Panc1 (cell line): ENCODE measurements around the gene SHE. TPM values are rescaled to one million over a fixed set of nuclear protein-coding genes. Genes with fewer than 3 reads are reported as not detected.

ENCODE experiments used
- ATAC-seq: fragments of 200-7000 bp; cut with Tn5 transposase; 2 replicates; pipeline ENCODE4 v1.9.1; 2020; ENCODE audit warnings: mild to moderate bottlenecking, moderate library complexity
- BruUV-seq: library from RNA; stranded (reverse); fragments of 400-500 nt; replicated peaks from 2 replicates; lab custom pipeline; 2021; lab: Mats Ljungman, UMichigan
- CTCF ChIA-PET: fragments of 300-600 bp; sonication (Branson Sonifier 250); formaldehyde crosslinking; loops from one replicate; lab custom pipeline; 2022; ENCODE audit warnings: antibody characterized with exemption; lab: Charles Lee
- POLR2A ChIA-PET: fragments of 300-600 bp; sonication (Branson Sonifier 250); formaldehyde crosslinking; loops from one replicate; lab custom pipeline; 2022; ENCODE audit warnings: antibody characterized with exemption; lab: Charles Lee
- DNase-seq: peaks from one replicate; pipeline ENCODE4 v3.0.0-alpha.2; 2010; ENCODE audit warnings: low read depth, low spot score
- H3K27ac ChIP-seq: 2 replicates; pipeline ENCODE4 v1.5.1; 2011; ENCODE audit warnings: mild to moderate bottlenecking, low read length, inconsistent platforms
- H3K27me3 ChIP-seq: fragments of 200-500 bp; sonication (Bioruptor generic); 2 replicates; pipeline ENCODE4 v1.6.0; 2014; ENCODE audit warnings: low read length, inconsistent platforms; ENCODE audit not compliant: control insufficient read depth, insufficient read depth
- H3K36me3 ChIP-seq: fragments of 200-500 bp; sonication (Bioruptor generic); 2 replicates; pipeline ENCODE4 v1.5.1; 2014; ENCODE audit warnings: inconsistent platforms, mild to moderate bottlenecking, low read length, moderate library complexity; ENCODE audit not compliant: control insufficient read depth, insufficient read depth
- H3K4me1 ChIP-seq: 2 replicates; pipeline ENCODE4 v1.5.1; 2011; ENCODE audit warnings: inconsistent platforms, mild to moderate bottlenecking, low read length, moderate library complexity; ENCODE audit not compliant: control insufficient read depth, insufficient read depth
- H3K4me3 ChIP-seq, 2 experiments: 2 replicates each; pipeline ENCODE4 v1.5.1; 2011 to 2012; ENCODE audit warnings: low read depth in 2 of 2, low read length in 2 of 2, mild to moderate bottlenecking in 2 of 2, inconsistent platforms in 1 of 2, moderate library complexity in 1 of 2
- H3K9me3 ChIP-seq: fragments of 200-500 bp; sonication (Bioruptor generic); 2 replicates; pipeline ENCODE4 v1.5.1; 2014; ENCODE audit warnings: low read depth, mild to moderate bottlenecking, inconsistent platforms, low read length, moderate library complexity; ENCODE audit not compliant: control insufficient read depth, insufficient read depth
- POLR2AphosphoS5 ChIP-seq: IDR thresholded peaks from 2 replicates; pipeline ENCODE4 v1.6.1; 2012; ENCODE audit warnings: mild to moderate bottlenecking, low read depth, low read length, moderate library complexity
- REST ChIP-seq, 2 experiments: IDR thresholded peaks; 2 replicates each; pipeline ENCODE4 v1.6.1; 2011 to 2012; ENCODE audit warnings: low read depth in 2 of 2, control low read depth in 1 of 2, low read length in 1 of 2, mild to moderate bottlenecking in 1 of 2, moderate library complexity in 1 of 2; ENCODE audit not compliant: insufficient read depth in 1 of 2
- SIN3A ChIP-seq: IDR thresholded peaks from 2 replicates; pipeline ENCODE4 v1.6.1; 2012; ENCODE audit warnings: low read depth, mild to moderate bottlenecking, low read length, moderate library complexity, borderline replicate concordance; ENCODE audit not compliant: insufficient read depth
- TCF7L2 ChIP-seq: IDR thresholded peaks from 2 replicates; pipeline ENCODE4 v1.6.1; 2011; ENCODE audit warnings: mild to moderate bottlenecking, low read depth, low read length, inconsistent platforms
- in situ Hi-C: cut with HindIII; loops from 2 replicates; pipeline ENCODE4 v1.10.0; 2016; ENCODE audit warnings: low sequenced_read_pairs, low pct_unique_long_range_greater_than_20kb
- intact Hi-C: fragments of 100-400 bp; cut with micrococcal nuclease; formaldehyde crosslinking; loops from one replicate; pipeline ENCODE4 v1.10.0; 2022; ENCODE audit not compliant: unreplicated experiment
- total RNA-seq: library from RNA; stranded (reverse); gene quantifications from one replicate; pipeline ENCODE4 v1.2.1, GENCODE V29; 2021; ENCODE audit not compliant: unreplicated experiment
- TF ChIP-seq, protein P1 (sequence below): fragments of 450-650 bp; IDR thresholded peaks from 2 replicates; pipeline ENCODE4 v1.5.1; 2017; ENCODE audit warnings: mild to moderate bottlenecking

Gene SHE
- total RNA-seq, 1 experiment from 2014 or later: 0.03 TPM

GRCh38 chr1:154467434-154468102, 34.6 kb downstream of the SHE start:
- CTCF ChIA-PET: no interaction called here
- POLR2A ChIA-PET: no interaction called here
- ATAC-seq: no peak

GRCh38 chr1:154466921-154467417, 35.2 kb downstream of the SHE start:
- POLR2A ChIA-PET: no interaction called here
- TF ChIP-seq SIN3A: no peak
- TF ChIP-seq POLR2AphosphoS5: no peak
- TF ChIP-seq, protein P1, sequence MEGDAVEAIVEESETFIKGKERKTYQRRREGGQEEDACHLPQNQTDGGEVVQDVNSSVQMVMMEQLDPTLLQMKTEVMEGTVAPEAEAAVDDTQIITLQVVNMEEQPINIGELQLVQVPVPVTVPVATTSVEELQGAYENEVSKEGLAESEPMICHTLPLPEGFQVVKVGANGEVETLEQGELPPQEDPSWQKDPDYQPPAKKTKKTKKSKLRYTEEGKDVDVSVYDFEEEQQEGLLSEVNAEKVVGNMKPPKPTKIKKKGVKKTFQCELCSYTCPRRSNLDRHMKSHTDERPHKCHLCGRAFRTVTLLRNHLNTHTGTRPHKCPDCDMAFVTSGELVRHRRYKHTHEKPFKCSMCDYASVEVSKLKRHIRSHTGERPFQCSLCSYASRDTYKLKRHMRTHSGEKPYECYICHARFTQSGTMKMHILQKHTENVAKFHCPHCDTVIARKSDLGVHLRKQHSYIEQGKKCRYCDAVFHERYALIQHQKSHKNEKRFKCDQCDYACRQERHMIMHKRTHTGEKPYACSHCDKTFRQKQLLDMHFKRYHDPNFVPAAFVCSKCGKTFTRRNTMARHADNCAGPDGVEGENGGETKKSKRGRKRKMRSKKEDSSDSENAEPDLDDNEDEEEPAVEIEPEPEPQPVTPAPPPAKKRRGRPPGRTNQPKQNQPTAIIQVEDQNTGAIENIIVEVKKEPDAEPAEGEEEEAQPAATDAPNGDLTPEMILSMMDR: no peak
- TF ChIP-seq TCF7L2: no peak
- no peak for TF ChIP-seq REST (IDR thresholded peaks at IDR 0.05; ENCODE audit: insufficient read depth in 1 of 2, low read depth in 2 of 2, low read length in 1 of 2)

More at GRCh38 chr1:154467434-154468102, 34.6 kb downstream of the SHE start:
- H3K27ac ChIP-seq: no peak overlapping the region
- no peaks in the 10 kb centered on the region for H3K27me3 ChIP-seq
- H3K36me3 ChIP-seq: no peaks in the 10 kb centered on the region
- TF ChIP-seq, protein P1: no peak
- no peak for TF ChIP-seq REST (IDR thresholded peaks at IDR 0.05; ENCODE audit: insufficient read depth in 1 of 2, low read depth in 2 of 2, low read length in 1 of 2)
- TF ChIP-seq POLR2AphosphoS5: no peak
- TF ChIP-seq TCF7L2: no peak
- TF ChIP-seq SIN3A: no peak
- intact Hi-C loops (no loop called here), in situ Hi-C loops (no loop called here)
- no peak for DNase-seq
- no peaks in the 10 kb centered on the region for H3K9me3 ChIP-seq
- TSS peak; percentile 68 for BruUV-seq
- peaks cover 7% of the 10 kb centered on the region for H3K4me1 ChIP-seq
- H3K4me3 ChIP-seq: no peak overlapping the region

More at GRCh38 chr1:154466921-154467417, 35.2 kb downstream of the SHE start:
- DNase-seq (no peak), ATAC-seq (no peak)
- in situ Hi-C loops (no loop called here), intact Hi-C loops (no loop called here)
- no peaks in the 10 kb centered on the region for H3K9me3 ChIP-seq
- no peaks in the 10 kb centered on the region for H3K36me3 ChIP-seq
- no peaks in the 10 kb centered on the region for H3K27me3 ChIP-seq
- H3K4me3 ChIP-seq: no peak overlapping the region
- CTCF ChIA-PET: no interaction called here
- peaks cover 7% of the 10 kb centered on the region for H3K4me1 ChIP-seq
- BruUV-seq: no TSS peak
- H3K27ac ChIP-seq: no peak overlapping the region
